ENCODE results near the gene KLHL33.
"Not testable (repeated sequence)": the region's sequence is repeated elsewhere in the genome, so short reads cannot be mapped to it uniquely, and the experiment has no call there.

KLHL33 gene

DNA sequence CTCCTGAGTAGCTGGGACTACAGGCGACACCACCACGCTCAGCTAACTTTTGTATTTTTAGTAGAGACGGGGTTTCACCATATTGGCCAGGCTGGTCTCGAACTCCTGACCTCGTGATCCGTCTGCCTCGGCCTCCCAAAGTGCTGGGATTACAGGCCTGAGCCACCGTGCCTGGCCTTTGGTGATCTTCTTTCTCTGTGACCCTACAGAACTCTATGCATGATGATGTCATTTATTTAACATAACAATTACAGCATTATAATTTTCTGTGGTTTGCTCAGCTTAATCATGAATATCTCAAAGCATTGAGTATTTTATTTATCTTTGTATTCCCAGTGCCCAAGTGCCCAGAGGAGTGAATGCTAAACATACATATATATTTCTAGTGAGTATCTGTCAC is 16.9 kb upstream of the KLHL33 start:
- not testable (repeated sequence) for DNase-seq

DNA sequence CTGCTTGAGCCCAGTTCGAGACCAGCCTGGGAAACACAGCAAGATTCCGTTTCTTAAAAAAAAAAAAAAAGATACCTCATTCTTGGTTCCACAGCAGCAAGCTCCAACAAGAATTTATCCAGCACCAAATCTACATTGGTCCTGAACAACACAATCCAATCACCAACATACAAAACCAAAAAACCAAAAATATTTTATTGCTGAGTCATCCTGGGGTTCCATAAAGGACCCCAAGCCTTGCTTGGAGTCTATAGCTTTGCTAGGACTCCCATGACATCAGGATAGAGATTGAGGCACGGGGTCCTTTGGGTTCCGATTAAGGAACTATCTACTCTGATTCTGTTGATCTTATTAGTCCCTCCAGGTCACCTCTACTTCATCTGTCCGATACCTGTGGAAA is 10.9 kb upstream of the KLHL33 start:
- no peak for DNase-seq

- DNase-seq = not testable (repeated sequence)
These were observed 7.7 kb upstream of the KLHL33 start for GRCh38 chr14:20443650-20444049.

DNA sequence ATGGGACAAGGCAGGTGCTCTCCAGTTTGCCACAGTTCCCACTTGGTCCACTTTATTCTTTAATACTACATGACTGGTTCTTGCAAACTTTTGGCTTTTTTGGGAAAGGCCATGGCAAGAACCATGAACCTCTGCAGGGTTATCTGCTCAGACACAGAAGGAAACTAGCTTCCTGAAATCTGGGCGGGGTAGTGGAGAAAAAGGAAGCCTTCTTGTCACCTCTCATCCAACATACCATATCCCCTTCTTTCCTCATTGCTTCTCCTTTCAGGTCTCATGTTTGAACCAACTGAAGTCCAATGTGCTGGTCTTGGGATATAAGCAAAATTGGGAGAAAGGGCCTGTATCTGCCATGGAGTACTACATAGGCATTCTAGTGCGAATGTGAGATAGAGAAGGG is 5.5 kb upstream of the KLHL33 start:
- no peak for DNase-seq

DNA sequence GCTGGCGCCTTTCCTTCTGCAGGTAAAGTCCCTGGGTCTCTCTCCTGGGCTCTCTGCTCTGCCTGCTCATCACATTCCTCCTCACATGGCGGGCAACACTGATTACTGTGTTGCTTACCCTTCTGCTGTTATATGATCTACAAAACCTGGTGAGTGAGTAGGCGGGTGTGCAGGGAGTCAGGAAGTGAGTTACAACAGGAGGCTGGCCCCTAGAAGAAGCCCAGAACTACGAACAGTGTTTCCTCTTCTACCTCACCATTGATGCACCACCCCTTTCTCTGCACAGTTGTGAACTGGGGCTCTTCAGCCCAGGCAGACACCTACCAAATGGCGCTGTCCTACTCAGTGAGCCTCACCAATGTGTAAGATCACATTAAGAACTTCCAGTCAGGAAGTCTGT is 4.9 kb upstream of the KLHL33 start:
- DNase-seq = no peak

- DNase-seq = no peak
These were observed 4.5 kb upstream of the KLHL33 start for GRCh38 chr14:20440465-20440864.

DNA sequence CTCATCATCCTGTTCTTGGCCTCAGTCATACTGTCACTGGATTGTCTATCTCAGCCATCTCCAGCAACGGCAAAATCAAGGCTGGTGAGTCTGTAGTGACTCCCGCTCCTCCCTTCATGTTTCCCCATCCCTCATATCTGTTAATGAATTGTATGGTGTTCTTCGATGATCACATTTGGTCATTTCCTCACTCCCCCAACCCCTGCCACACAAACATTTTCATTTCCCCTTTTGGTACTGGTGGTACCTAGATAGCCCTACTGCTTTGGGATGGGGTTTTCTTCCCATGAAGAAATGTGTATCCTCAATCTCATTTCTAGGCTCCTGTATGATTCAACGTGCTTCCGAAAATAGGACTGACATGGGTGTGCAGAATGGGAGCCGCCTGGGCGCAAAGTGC is 2.7 kb upstream of the KLHL33 start:
- DNase-seq = no peak

GRCh38 chr14:20436363-20436755 is 393 bp upstream of the KLHL33 start:
- no peak for DNase-seq

DNA sequence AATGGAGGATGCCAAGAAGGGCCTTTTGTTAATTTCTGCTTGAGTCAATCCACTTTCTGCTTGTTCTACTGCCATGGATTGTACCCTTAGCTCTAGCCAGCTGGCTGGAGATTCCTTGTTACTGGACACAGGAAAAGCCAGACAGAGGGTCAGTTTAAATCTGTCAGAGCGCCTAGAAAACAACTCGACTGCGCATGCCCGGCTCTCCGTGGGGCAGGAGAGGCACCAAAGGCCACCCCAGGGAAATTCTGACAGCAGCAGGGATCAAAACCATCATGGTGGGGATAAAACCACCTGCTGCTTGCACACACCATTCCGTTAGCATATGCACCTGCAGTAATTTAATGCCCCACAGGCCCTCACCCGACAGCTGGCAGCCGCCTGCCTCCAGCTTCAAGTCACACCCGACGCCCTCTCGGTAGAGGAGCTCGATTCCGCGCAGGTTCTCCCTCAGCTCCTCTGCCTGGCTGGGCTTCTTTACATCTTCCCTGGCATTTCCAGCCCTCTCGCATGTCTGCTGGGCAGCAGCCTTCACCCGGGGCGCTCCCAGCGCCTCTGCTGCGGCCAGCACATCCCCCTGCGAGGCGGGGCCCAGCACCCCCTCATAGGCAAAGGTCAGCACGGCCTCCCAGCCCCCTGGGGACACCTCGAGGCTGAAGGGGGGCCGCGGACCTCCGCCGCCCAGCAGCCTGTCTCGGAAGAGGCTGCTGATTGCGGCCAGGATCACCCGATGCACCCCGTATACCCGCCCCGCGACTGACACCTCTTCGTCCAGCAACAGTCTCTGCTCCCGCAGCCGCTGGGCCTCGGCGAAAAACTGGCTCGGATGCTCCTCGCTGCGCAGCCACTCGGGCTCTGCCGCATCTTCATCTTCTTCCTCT is 1.0 kb downstream of the KLHL33 start:
- no peak for DNase-seq

DNA sequence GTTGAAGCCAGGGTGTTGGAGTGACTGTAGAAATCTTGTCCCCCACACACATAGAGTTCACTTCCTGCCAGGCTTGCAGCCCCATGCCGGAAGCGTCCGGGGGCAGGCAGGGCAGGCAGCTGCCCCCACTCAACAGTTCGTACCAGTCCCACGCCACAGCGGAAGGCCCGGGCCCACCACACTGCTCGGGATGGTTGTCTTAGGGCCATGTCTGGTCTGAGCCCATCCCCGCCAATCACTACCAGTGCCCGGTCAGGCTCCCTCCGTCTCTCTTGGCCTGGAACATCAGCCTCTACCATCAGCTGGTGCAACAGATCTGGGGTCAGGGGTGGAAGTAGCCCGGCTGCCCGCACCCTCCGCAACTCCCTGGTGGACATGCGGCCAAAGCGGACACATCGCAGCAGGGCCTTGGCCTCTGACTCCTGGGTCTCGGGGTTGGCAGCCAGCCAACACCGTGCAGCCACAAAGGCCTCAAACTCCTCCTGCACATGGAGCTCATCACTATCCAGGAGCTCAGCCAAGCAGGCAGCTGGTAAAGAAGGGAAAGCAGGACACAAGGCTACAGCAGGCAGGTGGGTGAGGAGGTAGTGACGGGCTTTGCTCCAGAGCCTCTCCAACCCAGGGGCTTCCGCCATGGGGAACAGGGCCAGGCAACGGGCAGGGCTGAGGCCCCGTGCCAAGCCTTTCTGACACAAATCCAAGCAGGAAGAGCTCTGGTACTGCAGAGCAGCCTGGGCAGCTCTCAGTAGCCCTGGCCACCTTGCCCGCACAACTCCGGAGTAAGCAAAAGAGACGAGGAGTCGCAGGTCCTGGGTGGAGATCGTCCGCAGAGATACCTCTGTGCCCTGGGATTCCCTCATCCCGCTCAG is 5.9 kb downstream of the KLHL33 start:
- no peak for DNase-seq

GRCh38 chr14:20428802-20429201 is 7.2 kb downstream of the KLHL33 start:
- DNase-seq = no peak

DNA sequence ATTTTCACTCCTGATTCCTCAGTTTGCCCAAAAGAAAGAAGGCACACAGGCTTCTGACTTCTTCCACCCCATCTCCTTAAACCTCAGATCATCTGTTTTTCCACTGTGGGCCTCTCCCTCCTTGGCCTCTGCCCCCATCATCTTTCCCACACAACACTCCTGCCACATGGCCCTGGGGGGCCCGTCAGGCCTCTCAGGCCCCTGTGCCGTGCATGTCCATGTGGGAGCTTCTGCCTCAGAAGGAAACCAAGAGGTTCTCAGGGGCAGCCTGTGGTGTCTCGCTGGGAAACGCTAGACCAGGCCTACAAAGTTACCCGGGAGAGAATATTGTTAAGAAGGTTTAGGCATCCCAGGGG is 8.0 kb downstream of the KLHL33 start:
- DNase-seq = no peak

GRCh38 chr14:20427231-20428009 is 8.5 kb downstream of the KLHL33 start:
- no peak for DNase-seq

GRCh38 chr14:20424851-20425250 is 11.1 kb downstream of the KLHL33 start:
- no peak for DNase-seq

- DNase-seq = no peak
These were observed 13.1 kb downstream of the KLHL33 start for GRCh38 chr14:20422886-20423285.

GRCh38 chr14:20421267-20421666 is 14.7 kb downstream of the KLHL33 start:
- no peak for DNase-seq

DNA sequence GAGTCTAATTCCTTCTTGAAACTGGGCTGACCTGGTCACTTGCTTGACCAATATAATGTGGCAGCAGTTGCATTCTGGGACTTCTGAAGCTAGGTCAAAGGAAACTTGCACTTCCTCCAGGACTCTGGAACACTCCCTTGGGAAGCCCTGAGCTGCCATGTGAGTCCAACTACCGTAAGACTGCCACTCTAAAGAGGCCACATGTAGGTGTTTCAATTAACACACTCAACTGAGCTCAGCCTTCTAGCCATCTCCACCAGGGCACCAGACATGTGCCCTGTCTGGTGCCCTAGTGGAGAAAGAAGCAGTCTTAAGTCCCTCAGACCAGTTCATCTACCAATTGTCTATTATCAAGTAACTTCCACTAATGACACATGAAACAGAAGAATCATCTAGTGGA is 16.5 kb downstream of the KLHL33 start:
- DNase-seq = no peak

GRCh38 chr14:20418501-20418909 is 17.5 kb downstream of the KLHL33 start:
- DNase-seq = no peak

GRCh38 chr14:20417250-20418186 is 18.4 kb downstream of the KLHL33 start:
- no peak for DNase-seq

DNA sequence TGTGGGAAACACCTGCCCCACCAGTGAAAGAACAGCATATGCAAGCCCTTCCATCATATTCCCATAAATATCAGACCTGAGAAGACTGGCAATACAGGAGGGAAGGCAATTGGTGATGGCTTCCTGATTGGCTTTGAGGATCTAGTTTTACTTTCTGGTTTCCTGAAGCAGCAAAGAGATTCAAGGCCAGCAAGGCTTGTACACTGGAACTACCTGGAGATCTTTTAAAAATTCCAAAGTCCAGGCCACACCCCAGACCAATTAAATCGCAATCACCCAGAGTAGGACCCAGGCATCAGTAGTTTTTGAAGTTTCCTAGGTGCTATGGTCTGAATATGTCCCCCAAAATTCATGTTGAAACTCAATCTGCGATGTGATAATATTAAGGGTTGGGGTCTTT is 19.7 kb downstream of the KLHL33 start:
- no peak for DNase-seq

- no peak for DNase-seq
These were observed 20.2 kb downstream of the KLHL33 start for GRCh38 chr14:20415782-20416206.

DNA sequence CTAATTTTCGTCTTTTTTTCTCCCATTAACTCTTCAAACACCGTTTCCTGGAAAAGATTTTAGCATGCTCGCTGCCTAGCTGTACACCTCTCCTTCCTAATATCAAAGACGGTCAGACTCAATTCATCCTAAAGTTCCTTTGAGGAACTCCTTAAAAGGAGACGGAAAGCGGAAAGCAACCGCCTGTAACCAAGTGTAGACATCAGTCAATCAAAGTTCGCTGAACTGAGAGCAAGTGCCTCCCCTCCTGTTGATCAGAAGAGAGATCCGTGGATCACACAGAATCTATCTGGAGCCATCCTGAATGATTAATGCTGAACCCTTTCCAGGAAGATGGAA is 22.3 kb downstream of the KLHL33 start:
- no peak for DNase-seq

Data from NK-92 treated with Interleukin-12 subunit alpha and Interleukin-12 subunit beta, amount 100 ng/mL, for 24 hours (cell line).